Stomach (tissue), 4 donors: ENCODE data around the gene TMEM161B.

Source experiments
- CTCF ChIP-seq, 7 experiments: fragments of 450-650 bp in 4 of 7; fragments of 200-600 bp in 3 of 7; sonication (generic) in 3 of 7; IDR thresholded peaks; one replicate each; pipeline ENCODE4 v1.5.1; 2016 to 2019; ENCODE audit warnings: antibody characterized with exemption in 7 of 7, control low read depth in 2 of 7, mild to moderate bottlenecking in 1 of 7
- POLR2A ChIP-seq, 4 donors: fragments of 450-650 bp; IDR thresholded peaks; one replicate each; pipeline ENCODE4 v1.6.1; 2016; ENCODE audit warnings: antibody characterized with exemption in 4 of 4, control low read depth in 2 of 4, mild to moderate bottlenecking in 1 of 4, moderate library complexity in 1 of 4
- POLR2AphosphoS5 ChIP-seq, 3 donors: sonication (generic); formaldehyde crosslinking; IDR thresholded peaks; one replicate each; pipeline ENCODE4 v1.6.1; 2016; ENCODE audit warnings: antibody characterized with exemption in 3 of 3

- no peak for TF ChIP-seq CTCF (IDR thresholded peaks at IDR 0.05)
- TF ChIP-seq POLR2AphosphoS5 (IDR thresholded peaks at IDR 0.05): no peak
- no peak for TF ChIP-seq POLR2A (IDR thresholded peaks at IDR 0.05)
These were observed 20.0 kb upstream of the TMEM161B start for GRCh38 chr5:88288528-88289197.
